Stimulated activated CD4-positive, alpha-beta T cell treated with anti-CD3 and anti-CD28 coated beads, Interleukin-2, amount 100 ng/mL, for 48 hours (primary cell): ENCODE data around the gene DYNC1LI1.

Experiments
- DNase-seq, 2 donors: peaks; one replicate each; pipeline ENCODE4 v3.0.0-alpha.2; 2020

DYNC1LI1 gene

GRCh38 chr3:32487781-32488473, 82.7 kb downstream of the DYNC1LI1 start:
- no peak for DNase-seq

- DNase-seq: no peak
These were observed 86.2 kb downstream of the DYNC1LI1 start for GRCh38 chr3:32484436-32484835.

GRCh38 chr3:32483772-32484171, 86.9 kb downstream of the DYNC1LI1 start:
- DNase-seq: no peak

GRCh38 chr3:32482693-32483092, 88.0 kb downstream of the DYNC1LI1 start:
- no peak for DNase-seq

- no peak for DNase-seq
These were observed 88.6 kb downstream of the DYNC1LI1 start for GRCh38 chr3:32481791-32482631.

- no peak for DNase-seq
These were observed 90.1 kb downstream of the DYNC1LI1 start for GRCh38 chr3:32480604-32481003.
